OCI-LY3 (cell line): ENCODE measurements around the gene MYH9.

Experiments used
- CTCF ChIP-seq: fragments of 200-600, 300-600 bp; sonication (generic); IDR thresholded peaks from 2 replicates; pipeline ENCODE4 v1.5.1; 2014; ENCODE audit warnings: antibody characterized with exemption, low read length, low read depth
- EZH2phosphoT487 ChIP-seq: fragments of 200-600 bp; shearing (Covaris generic); IDR thresholded peaks from 2 replicates; pipeline ENCODE4 v1.6.1; 2018; ENCODE audit warnings: antibody characterized with exemption, mixed run types, low read depth

DNA sequence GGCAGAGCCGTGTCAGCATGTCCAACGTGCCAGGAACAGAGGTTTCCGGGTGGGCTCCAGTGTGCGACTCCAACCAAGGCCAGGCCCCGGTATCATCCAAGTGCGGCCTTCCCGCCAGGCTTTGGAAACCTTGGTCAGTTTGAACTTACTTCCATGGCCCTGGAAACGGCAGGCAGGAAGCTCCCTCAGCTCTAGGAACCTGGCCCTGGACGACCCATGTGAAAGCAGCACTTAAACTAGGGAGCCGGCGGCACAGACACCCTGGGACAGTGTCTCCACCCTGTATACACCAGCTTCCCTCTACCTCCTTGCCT, 65.2 kb downstream of the MYH9 start:
- TF ChIP-seq CTCF (no peak), EZH2phosphoT487 (no peak)
